Gastrocnemius medialis (tissue), 4 donors: ENCODE data around the gene CCDC141.

Experiments used
- CTCF ChIP-seq, 5 experiments: fragments of 450-650 bp in 3 of 5; fragments of 200-600 bp in 2 of 5; sonication (generic) in 2 of 5; IDR thresholded peaks in 4 of 5; conservative IDR thresholded peaks in 1 of 5; 1 replicate in 4 of 5; 2 replicates in 1 of 5; pipeline ENCODE4 v1.5.1; 2016 to 2019; ENCODE audit warnings: antibody characterized with exemption in 5 of 5, mild to moderate bottlenecking in 3 of 5, moderate library complexity in 3 of 5
- POLR2A ChIP-seq, 2 donors: fragments of 450-650 bp; IDR thresholded peaks; one replicate each; pipeline ENCODE4 v1.6.1; 2017; ENCODE audit warnings: antibody characterized with exemption in 2 of 2, mild to moderate bottlenecking in 2 of 2, moderate library complexity in 2 of 2

GRCh38 chr2:178910005-178910404 is 139.9 kb downstream of the CCDC141 start:
- TF ChIP-seq POLR2A (IDR thresholded peaks at IDR 0.05) (no peak), CTCF (IDR thresholded peaks at IDR 0.05 in 4 of 5, conservative IDR thresholded peaks at IDR 0.05 in 1 of 5) (no peak)
